Testis (tissue), 3 donors: ENCODE measurements around the gene S1PR2. TPM values are rescaled to one million over a fixed set of nuclear protein-coding genes. Genes with fewer than 3 reads are reported as not detected.

Experiments used
- DNase-seq: peaks from one replicate; pipeline ENCODE4 v3.0.0-alpha.2; 2019
- H3K27ac ChIP-seq, 2 donors: fragments of 200-600 bp; sonication (generic); one replicate each; pipeline ENCODE4 v1.5.1; 2019
- H3K27me3 ChIP-seq: fragments of 200-600 bp; sonication (generic); one replicate; pipeline ENCODE4 v1.5.1; 2019
- H3K36me3 ChIP-seq: fragments of 200-600 bp; sonication (generic); one replicate; pipeline ENCODE4 v1.5.1; 2017; ENCODE audit warnings: low read depth; ENCODE audit errors: missing control alignments
- H3K4me1 ChIP-seq: fragments of 200-600 bp; sonication (generic); one replicate; pipeline ENCODE4 v1.5.1; 2019
- H3K4me3 ChIP-seq, 2 donors: fragments of 200-600 bp; sonication (generic); one replicate each; pipeline ENCODE4 v1.5.1; 2017 to 2019
- H3K9me3 ChIP-seq: fragments of 200-600 bp; sonication (generic); one replicate; pipeline ENCODE4 v1.5.1; 2017
- CTCF ChIP-seq, 3 experiments: fragments of 450-650 bp in 2 of 3; fragments of 200-600 bp in 1 of 3; sonication (generic) in 1 of 3; IDR thresholded peaks; one replicate each; pipeline ENCODE4 v1.5.1; 2016 to 2019; ENCODE audit warnings: antibody characterized with exemption in 3 of 3, mild to moderate bottlenecking in 2 of 3, moderate library complexity in 1 of 3
- POLR2A ChIP-seq: fragments of 450-650 bp; IDR thresholded peaks from one replicate; pipeline ENCODE4 v1.6.1; 2017; ENCODE audit warnings: antibody characterized with exemption, mild to moderate bottlenecking, moderate library complexity
- WGBS, 2 donors: methylation state at CpG; one replicate each; pipeline ENCODE4 v1.1.5; 2018; 5-methylcytosine and 5-hydroxymethylcytosine counted together
- intact Hi-C: fragments of 100-400 bp; cut with DNase I; formaldehyde crosslinking; loops from one replicate; pipeline ENCODE4 v1.15.1; 2023; ENCODE audit warnings: low total_unique reads
- microRNA-seq, 2 donors: library from miRNA; unstranded; fragments of <30 nt; microRNA quantifications; one replicate each; pipeline ENCODE4, GENCODE V29; 2016; ENCODE audit warnings: borderline number of aligned reads in 2 of 2, borderline replicate concordance in 1 of 2
- polyA plus RNA-seq: library from polyadenylated mRNA; stranded (reverse); fragments of 350-450 nt; fragmentation: Illumina TruSeq; extraction: RNeasy Lipid Tissue Mini Kit (QIAGEN cat#74804); gene quantifications from one replicate; pipeline ENCODE4 v1.2.3, GENCODE V29; 2014; ENCODE audit warnings: low read depth, low replicate concordance; ENCODE audit not compliant: insufficient read depth
- small RNA-seq, 2 donors: library from RNA; depleted of rRNA; stranded (forward); fragments of <200 nt; gene quantifications; one replicate each; pipeline ENCODE3, GENCODE V24; 2016
- total RNA-seq, 2 donors: library from RNA; depleted of rRNA; stranded (reverse); fragments of >200 nt; gene quantifications; one replicate each; pipeline ENCODE4 v1.2.3, GENCODE V29; 2016

S1PR2 gene
- total and polyA plus RNA-seq, 3 donors from 2014 or later = 8.7 to 13.7 (median 11.9) TPM

GRCh38 chr19:10173527-10173926, 57.6 kb downstream of the S1PR2 start:
- TF ChIP-seq CTCF (IDR thresholded peaks at IDR 0.05) = no peak
- TF ChIP-seq POLR2A = no peak
- 79 to 87% methylated on average over 9 of the region's 9 CpGs for WGBS, 2 donors

More at GRCh38 chr19:10173527-10173926, 57.6 kb downstream of the S1PR2 start:
- Histone ChIP-seq H3K9me3 (no peaks in the 10 kb centered on the region), H3K4me1 (no peaks in the 10 kb centered on the region), H3K27ac (no peak overlapping the region), H3K36me3 (no peaks in the 10 kb centered on the region), H3K27me3 (no peaks in the 10 kb centered on the region), H3K4me3 (no peak overlapping the region)
- intact Hi-C loops = no loop called here
- no peak for DNase-seq

Small RNA genes lying within 50 kb of the gene (microRNA-seq; reads per million reads assigned to microRNA genes)
- gene MIR4322 = 0 reads per million in 2 donors

Small RNA genes lying within 50 kb of the gene (small RNA-seq; reads per million reads assigned to genes)
- 0 reads per million in 2 donors for gene MIR4322

Other genes starting within 250 kb of the S1PR2 start
- gene COL5A3, start 220.8 kb downstream of the S1PR2 start, total RNA-seq = 1 to 10 TPM; 5.5 to 7.0 TPM
- 7.6 TPM for gene COL5A3, start 220.8 kb downstream of the S1PR2 start, polyA plus RNA-seq
- gene RDH8, start 217.8 kb downstream of the S1PR2 start, total RNA-seq = 1 to 10 TPM in 1 of 2 donors, not detected in 1; 1.7 TPM
- gene RDH8, start 217.8 kb downstream of the S1PR2 start, polyA plus RNA-seq = 3.7 TPM
- gene SHFL, start 145.0 kb downstream of the S1PR2 start, total RNA-seq = 10 to 100 TPM; 20.4 to 25.8 TPM
- 18.7 TPM for gene SHFL, start 145.0 kb downstream of the S1PR2 start, polyA plus RNA-seq
- 1 to 10 TPM; 7.6 to 8.7 TPM for gene ANGPTL6, start 128.7 kb downstream of the S1PR2 start, total RNA-seq
- 3.0 TPM for gene ANGPTL6, start 128.7 kb downstream of the S1PR2 start, polyA plus RNA-seq
- 10 to 100 TPM; 66.2 to 68.1 TPM for gene PPAN, start 125.0 kb downstream of the S1PR2 start, total RNA-seq
- 39.3 TPM for gene PPAN, start 125.0 kb downstream of the S1PR2 start, polyA plus RNA-seq
- gene P2RY11, start 119.6 kb downstream of the S1PR2 start, total RNA-seq = 10 to 100 TPM; 25.0 to 27.8 TPM
- 16.3 TPM for gene P2RY11, start 119.6 kb downstream of the S1PR2 start, polyA plus RNA-seq
- 100 to 1,000 TPM; 281 to 306 TPM for gene EIF3G, start 111.4 kb downstream of the S1PR2 start, total RNA-seq
- gene EIF3G, start 111.4 kb downstream of the S1PR2 start, polyA plus RNA-seq = 348 TPM
- gene DNMT1, start 36.4 kb downstream of the S1PR2 start, total RNA-seq = 100 to 1,000 TPM; 103 to 145 TPM
- 96.5 TPM for gene DNMT1, start 36.4 kb downstream of the S1PR2 start, polyA plus RNA-seq
- 10 to 100 TPM; 63.5 to 91.8 TPM for gene MRPL4, start 20.9 kb upstream of the S1PR2 start, total RNA-seq
- 53.3 TPM for gene MRPL4, start 20.9 kb upstream of the S1PR2 start, polyA plus RNA-seq
- 10 to 100 TPM; 10.1 to 18.0 TPM for gene ICAM1, start 39.8 kb upstream of the S1PR2 start, total RNA-seq
- gene ICAM1, start 39.8 kb upstream of the S1PR2 start, polyA plus RNA-seq = 14.3 TPM
- gene ICAM4, start 55.6 kb upstream of the S1PR2 start, total RNA-seq = under 1 TPM; 0.25 to 0.47 TPM
- gene ICAM4, start 55.6 kb upstream of the S1PR2 start, polyA plus RNA-seq = 0.28 TPM
- 1 to 10 TPM; 4.3 to 7.6 TPM for gene ICAM5, start 58.6 kb upstream of the S1PR2 start, total RNA-seq
- gene ICAM5, start 58.6 kb upstream of the S1PR2 start, polyA plus RNA-seq = 5.4 TPM
- 10 to 100 TPM; 12.8 to 22.1 TPM for gene ZGLP1, start 78.5 kb upstream of the S1PR2 start, total RNA-seq
- 10.5 TPM for gene ZGLP1, start 78.5 kb upstream of the S1PR2 start, polyA plus RNA-seq
- gene FDX2, start 84.7 kb upstream of the S1PR2 start, total RNA-seq = 10 to 100 TPM; 35.7 to 40.2 TPM
- 26.8 TPM for gene FDX2, start 84.7 kb upstream of the S1PR2 start, polyA plus RNA-seq
- 10 to 100 TPM; 34.5 to 49.6 TPM for gene RAVER1, start 102.2 kb upstream of the S1PR2 start, total RNA-seq
- 32.3 TPM for gene RAVER1, start 102.2 kb upstream of the S1PR2 start, polyA plus RNA-seq
- gene ICAM3, start 108.3 kb upstream of the S1PR2 start, total RNA-seq = 1 to 10 TPM; 2.4 to 2.8 TPM
- 6.3 TPM for gene ICAM3, start 108.3 kb upstream of the S1PR2 start, polyA plus RNA-seq
- gene TYK2, start 149.2 kb upstream of the S1PR2 start, total RNA-seq = 100 to 1,000 TPM; 112 to 113 TPM
- gene TYK2, start 149.2 kb upstream of the S1PR2 start, polyA plus RNA-seq = 47.6 TPM
- 100 to 1,000 TPM; 160 to 210 TPM for gene CDC37, start 172.2 kb upstream of the S1PR2 start, total RNA-seq
- gene CDC37, start 172.2 kb upstream of the S1PR2 start, polyA plus RNA-seq = 170 TPM
- 10 to 100 TPM; 20.1 to 35.0 TPM for gene PDE4A, start 189.2 kb upstream of the S1PR2 start, total RNA-seq
- 35.4 TPM for gene PDE4A, start 189.2 kb upstream of the S1PR2 start, polyA plus RNA-seq